Naive thymus-derived CD4-positive, alpha-beta T cell (primary cell): ENCODE results near the gene CFAP410. TPM values are rescaled to one million over a fixed set of nuclear protein-coding genes. Genes with fewer than 3 reads are reported as not detected.

ENCODE experiments used
- ATAC-seq: fragments of 150-1000 bp; cut with Tn5 transposase; 2 replicates; pipeline ENCODE4 v1.10.0; 2021; ENCODE audit warnings: mild to moderate bottlenecking, moderate library complexity
- CTCF ChIA-PET: fragments of 350-600 bp; sonication (Branson Sonifier 250); formaldehyde crosslinking; loops from one replicate; lab custom pipeline; 2021; ENCODE audit warnings: antibody characterized with exemption; lab: Charles Lee
- POLR2A ChIA-PET: fragments of 350-600 bp; sonication (Branson Sonifier 250); formaldehyde crosslinking; loops from one replicate; lab custom pipeline; 2021; ENCODE audit warnings: antibody characterized with exemption, inconsistent platforms; lab: Charles Lee
- DNase-seq, 9 donors: peaks; one replicate each; pipeline versions ENCODE4 v3.0.0 to v3.0.0-alpha.2; 2020 to 2022; ENCODE audit warnings: mixed read lengths in 1 of 9
- H3K27ac ChIP-seq: one replicate; pipeline ENCODE4 v1.7.0; 2013; ENCODE audit warnings: mild to moderate bottlenecking, low read depth, low read length, moderate library complexity
- H3K27me3 ChIP-seq, 2 donors: one replicate each; pipeline ENCODE4 v1.7.0; 2013; ENCODE audit warnings: low read length in 2 of 2, mild to moderate bottlenecking in 2 of 2, moderate library complexity in 2 of 2; ENCODE audit not compliant: control insufficient read depth in 2 of 2, insufficient read depth in 2 of 2
- H3K36me3 ChIP-seq, 3 experiments: 1 replicate in 2 of 3; 2 replicates in 1 of 3; pipeline ENCODE4 v1.7.0; 2013; ENCODE audit warnings: low read length in 3 of 3, mild to moderate bottlenecking in 3 of 3, moderate library complexity in 1 of 3; ENCODE audit not compliant: insufficient read depth in 3 of 3, control insufficient read depth in 2 of 3
- H3K4me1 ChIP-seq, 2 donors: one replicate each; pipeline ENCODE4 v1.7.0; 2013; ENCODE audit warnings: low read length in 2 of 2, mild to moderate bottlenecking in 2 of 2, moderate library complexity in 1 of 2; ENCODE audit not compliant: control insufficient read depth in 2 of 2, insufficient read depth in 2 of 2
- H3K4me3 ChIP-seq: 2 replicates; pipeline ENCODE4 v1.7.0; 2013; ENCODE audit warnings: mild to moderate bottlenecking, low read length
- H3K9me3 ChIP-seq, 3 experiments: 1 replicate in 2 of 3; 2 replicates in 1 of 3; pipeline ENCODE4 v1.7.0; 2013; ENCODE audit warnings: low read length in 3 of 3; ENCODE audit not compliant: control insufficient read depth in 2 of 3
- H3K27ac Mint-ChIP-seq, 9 donors: one replicate each; pipeline ENCODE4 v1.8.0; 2020 to 2022; ENCODE audit warnings: mixed read lengths in 9 of 9, mild to moderate bottlenecking in 8 of 9, moderate library complexity in 5 of 9, inconsistent platforms in 2 of 9
- H3K27me3 Mint-ChIP-seq, 5 donors: one replicate each; pipeline ENCODE4 v1.8.0; 2021 to 2022; ENCODE audit warnings: mixed read lengths in 5 of 5, mild to moderate bottlenecking in 1 of 5
- H3K36me3 Mint-ChIP-seq, 5 donors: one replicate each; pipeline ENCODE4 v1.8.0; 2020 to 2022; ENCODE audit warnings: mixed read lengths in 5 of 5, mild to moderate bottlenecking in 3 of 5, inconsistent platforms in 1 of 5
- H3K4me1 Mint-ChIP-seq, 7 donors: one replicate each; pipeline ENCODE4 v1.8.0; 2020 to 2022; ENCODE audit warnings: mixed read lengths in 7 of 7, mild to moderate bottlenecking in 3 of 7, inconsistent platforms in 1 of 7
- H3K4me3 Mint-ChIP-seq, 10 donors: one replicate each; pipeline ENCODE4 v1.8.0; 2020 to 2022; ENCODE audit warnings: mild to moderate bottlenecking in 10 of 10, mixed read lengths in 10 of 10, moderate library complexity in 6 of 10, inconsistent platforms in 2 of 10
- H3K9me3 Mint-ChIP-seq, 11 donors: one replicate each; pipeline ENCODE4 v1.8.0; 2020 to 2022; ENCODE audit warnings: mixed read lengths in 11 of 11, mild to moderate bottlenecking in 4 of 11, inconsistent platforms in 1 of 11, moderate library complexity in 1 of 11
- intact Hi-C, 2 donors: fragments of 100-400 bp; cut with micrococcal nuclease; formaldehyde crosslinking; loops; one replicate each; pipeline ENCODE4 v1.15.1; 2023
- polyA plus RNA-seq, 2 donors: library from polyadenylated mRNA; unstranded; fragments of 300-500 nt; fragmentation: Illumina TruSeq; gene quantifications; one replicate each; pipeline ENCODE4 v1.2.3, GENCODE V29; 2021
- total RNA-seq, 6 experiments: library from RNA in 5 of 6; stranded (reverse) in 5 of 6; gene quantifications; 1 replicate in 5 of 6; 2 replicates in 1 of 6; pipeline ENCODE4 v1.2.3 and lab custom pipeline; 2021 to 2026

The CFAP410 gene
- total and polyA plus RNA-seq, 7 experiments from 2014 or later = 20.8 to 66.7 (median 46.9) TPM

DNA sequence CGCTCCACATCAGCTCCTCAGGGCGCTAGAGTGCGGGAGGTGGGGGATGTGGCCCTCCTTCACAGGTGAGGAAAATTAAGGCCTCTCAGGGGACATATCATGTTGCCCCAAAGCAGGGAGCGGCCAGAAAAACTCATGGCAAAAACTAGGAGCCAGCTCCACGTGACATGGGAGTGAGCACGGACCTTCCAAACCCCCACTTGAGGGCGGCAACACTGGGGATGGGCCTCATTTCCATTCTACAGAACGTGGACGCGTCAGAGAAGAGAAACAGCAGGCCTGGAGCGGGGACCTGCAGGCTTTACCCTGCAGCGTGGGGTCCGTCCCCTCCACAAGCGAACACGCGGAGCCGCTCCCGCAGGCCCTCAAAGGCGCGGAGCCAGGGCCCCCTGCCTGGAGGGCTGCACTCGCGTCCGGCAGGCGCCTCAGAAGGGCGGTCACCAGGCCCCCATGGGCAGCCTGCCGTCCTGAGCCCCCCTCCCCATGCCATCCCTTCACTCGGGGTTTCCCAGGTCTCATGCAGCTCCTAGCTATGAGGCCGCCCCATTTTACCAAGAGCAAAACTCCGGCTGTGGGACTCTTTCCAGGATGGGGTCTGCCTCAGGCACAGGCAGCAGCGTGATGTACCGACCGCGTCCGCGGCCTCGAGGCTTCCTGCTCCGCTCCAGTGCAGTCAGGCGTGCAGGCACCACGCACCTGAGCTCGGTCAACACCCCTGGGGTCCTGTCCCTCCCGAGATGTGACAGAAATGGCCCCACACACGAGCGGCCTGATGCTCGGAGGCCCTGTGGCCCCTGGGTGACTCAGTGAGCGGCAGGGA is 5.5 kb downstream of the CFAP410 start:
- intact Hi-C loops = loop anchor here in 1 of 2 donors (10.0 kb wide), 1 partner anchor 91 kb away; no protein-coding TSS in a partner anchor
- H3K9me3 ChIP-seq = no peaks in the 10 kb centered on the region
- Mint-ChIP-seq H3K4me3 (no peak overlapping the region), H3K27me3 (no peaks in the 10 kb centered on the region), H3K27ac (no peak overlapping the region), H3K9me3 (peaks cover 0 to 2% (median 0%) of the 10 kb centered on the region in 11 donors), H3K36me3 (peaks cover 0 to 7% (median 0%) of the 10 kb centered on the region in 5 donors), H3K4me1 (peaks cover 0 to 14% (median 9%) of the 10 kb centered on the region in 7 donors)
- no peak for DNase-seq
- peaks cover 2 to 5% of the 10 kb centered on the region in 2 donors for H3K4me1 ChIP-seq
- no peak overlapping the region for H3K4me3 ChIP-seq
- ChIA-PET CTCF (interaction anchor here (0.9 kb wide), 1 partner anchor 36 kb away, joined by 4 read pairs; no protein-coding TSS in a partner anchor), POLR2A (no interaction called here)
- peaks cover 0 to 72% (median 8%) of the 10 kb centered on the region in 3 experiments for H3K36me3 ChIP-seq
- no peak overlapping the region for H3K27ac ChIP-seq
- ATAC-seq = no peak
- no peaks in the 10 kb centered on the region for H3K27me3 ChIP-seq

DNA sequence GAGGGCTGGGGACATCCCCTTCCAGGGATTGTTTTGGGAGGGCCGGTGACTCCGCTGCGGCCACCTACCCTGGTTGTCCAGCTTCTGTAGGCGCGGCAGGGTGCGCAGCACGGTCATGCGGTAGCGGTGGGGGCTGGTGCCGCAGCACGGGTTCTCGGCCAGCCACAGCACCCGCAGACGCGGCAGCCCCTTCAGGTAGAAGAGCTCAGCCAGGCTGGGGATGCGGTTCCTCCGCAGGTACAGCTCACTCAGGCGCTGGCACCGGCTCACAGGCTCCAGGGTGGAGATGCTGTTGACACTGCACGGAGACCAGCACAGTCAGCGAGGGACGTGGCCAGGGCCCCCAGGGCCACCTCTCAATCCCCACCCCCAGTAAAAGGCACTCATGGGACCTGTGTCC is 6.2 kb downstream of the CFAP410 start:
- CTCF ChIA-PET = interaction anchor here (0.9 kb wide), 1 partner anchor 35 kb away, joined by 4 read pairs; no protein-coding TSS in a partner anchor
- POLR2A ChIA-PET = no interaction called here
- H3K4me1 Mint-ChIP-seq = peaks cover 0 to 12% (median 6%) of the 10 kb centered on the region in 7 donors
- no peak overlapping the region for H3K4me3 Mint-ChIP-seq
- peaks cover 0 to 7% (median 0%) of the 10 kb centered on the region in 5 donors for H3K36me3 Mint-ChIP-seq
- H3K27me3 Mint-ChIP-seq = no peaks in the 10 kb centered on the region
- no peak for DNase-seq
- H3K27me3 ChIP-seq = no peaks in the 10 kb centered on the region
- intact Hi-C loops = loop anchor here in 1 of 2 donors (10.0 kb wide), 1 partner anchor 92 kb away; no protein-coding TSS in a partner anchor
- H3K27ac ChIP-seq = no peak overlapping the region
- no peak overlapping the region for H3K4me3 ChIP-seq
- H3K27ac Mint-ChIP-seq = no peak overlapping the region
- H3K36me3 ChIP-seq = peaks cover 0 to 72% (median 8%) of the 10 kb centered on the region in 3 experiments
- H3K4me1 ChIP-seq = peaks cover 0 to under 1% of the 10 kb centered on the region in 2 donors
- H3K9me3 ChIP-seq = no peaks in the 10 kb centered on the region
- ATAC-seq = no peak
- H3K9me3 Mint-ChIP-seq = peaks cover 0 to 2% (median 0%) of the 10 kb centered on the region in 11 donors

GRCh38 chr21:44332383-44332782 is 6.8 kb downstream of the CFAP410 start:
- Mint-ChIP-seq H3K27me3 (no peaks in the 10 kb centered on the region), H3K4me1 (peaks cover 0 to 6% (median under 1%) of the 10 kb centered on the region in 7 donors), H3K27ac (no peak overlapping the region), H3K36me3 (peaks cover 0 to 7% (median 0%) of the 10 kb centered on the region in 5 donors), H3K9me3 (peaks cover 0 to 2% (median 0%) of the 10 kb centered on the region in 11 donors), H3K4me3 (no peak overlapping the region)
- Histone ChIP-seq H3K27me3 (no peaks in the 10 kb centered on the region), H3K9me3 (no peaks in the 10 kb centered on the region), H3K4me3 (no peak overlapping the region), H3K36me3 (peaks cover 0 to 75% (median 8%) of the 10 kb centered on the region in 3 experiments), H3K27ac (no peak overlapping the region), H3K4me1 (no peaks in the 10 kb centered on the region)
- ChIA-PET CTCF (interaction anchor here (0.9 kb wide), 1 partner anchor 35 kb away, joined by 4 read pairs; no protein-coding TSS in a partner anchor), POLR2A (no interaction called here)
- no peak for ATAC-seq
- intact Hi-C loops = loop anchor here in 1 of 2 donors (10.0 kb wide), 1 partner anchor 92 kb away; no protein-coding TSS in a partner anchor
- DNase-seq = no peak

DNA sequence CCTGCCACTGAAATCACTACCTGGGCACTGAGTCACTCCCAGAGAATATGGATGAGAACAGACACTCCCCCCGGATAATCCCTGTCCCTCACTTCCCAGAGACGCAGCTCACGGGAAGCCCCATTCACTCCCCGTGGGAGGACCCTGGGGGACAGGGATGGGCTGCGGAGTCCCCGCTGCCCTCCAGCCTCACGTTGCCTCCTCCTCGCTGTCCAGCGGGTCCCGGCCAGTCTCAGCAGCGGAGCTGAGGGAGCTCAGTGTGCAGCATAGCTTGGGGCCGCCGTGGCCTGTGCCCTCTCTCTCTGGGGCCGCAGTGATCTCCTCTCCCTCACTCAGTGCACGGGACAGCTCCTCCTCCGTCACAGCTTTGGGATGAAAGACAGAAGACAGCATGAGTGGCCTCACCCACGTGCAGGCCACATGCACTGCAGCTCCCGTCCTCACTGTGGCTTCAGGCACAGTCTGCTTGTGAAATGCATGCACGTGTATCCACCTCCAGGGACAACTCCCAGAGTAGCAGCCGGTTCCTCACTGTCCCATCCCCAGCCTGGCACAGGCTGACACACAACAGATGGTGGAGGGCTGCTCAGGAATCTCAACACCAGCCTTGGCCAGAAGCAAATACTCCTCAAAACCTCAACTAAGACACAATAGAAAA is 7.4 kb downstream of the CFAP410 start:
- peaks cover 0 to 2% (median 0%) of the 10 kb centered on the region in 11 donors for H3K9me3 Mint-ChIP-seq
- H3K27me3 Mint-ChIP-seq = no peaks in the 10 kb centered on the region
- ChIA-PET POLR2A (no interaction called here), CTCF (no interaction called here)
- ATAC-seq (no peak), DNase-seq (no peak)
- Histone ChIP-seq H3K9me3 (no peaks in the 10 kb centered on the region), H3K4me3 (no peak overlapping the region), H3K27ac (no peak overlapping the region), H3K27me3 (no peaks in the 10 kb centered on the region), H3K36me3 (peaks cover 0 to 75% (median 8%) of the 10 kb centered on the region in 3 experiments), H3K4me1 (no peaks in the 10 kb centered on the region)
- no peak overlapping the region for H3K4me3 Mint-ChIP-seq
- H3K27ac Mint-ChIP-seq = peak overlapping the region in 3 of 9 donors; percentile 32 to 37 (median 36)
- intact Hi-C loops = loop anchor here in 1 of 2 donors (10.0 kb wide), 1 partner anchor 93 kb away; no protein-coding TSS in a partner anchor
- H3K4me1 Mint-ChIP-seq = peaks cover 0 to under 1% (median 0%) of the 10 kb centered on the region in 7 donors
- peaks cover 0 to 7% (median 0%) of the 10 kb centered on the region in 5 donors for H3K36me3 Mint-ChIP-seq

DNA sequence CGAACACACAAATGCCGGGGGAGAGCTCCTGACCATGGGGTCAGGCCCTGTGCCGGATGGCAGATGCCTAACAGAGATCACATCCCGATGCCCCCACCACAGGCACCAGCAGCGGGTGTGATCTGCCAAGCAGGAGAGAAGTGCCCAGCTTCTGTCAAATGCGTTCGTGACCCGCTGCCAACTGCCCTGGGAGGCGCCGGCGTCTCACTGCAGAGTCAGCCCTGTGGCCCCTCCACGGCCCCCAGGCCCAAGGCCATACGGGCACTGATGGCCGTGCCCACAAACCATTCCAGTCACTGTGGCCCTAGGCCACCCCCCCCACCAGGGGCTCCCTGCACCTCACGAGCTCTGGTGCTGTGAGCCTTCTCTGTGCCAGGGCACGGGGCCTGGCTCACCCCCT is 8.0 kb downstream of the CFAP410 start:
- Mint-ChIP-seq H3K27ac (peak overlapping the region in 1 of 9 donors; percentile 36), H3K9me3 (peaks cover 0 to 2% (median 0%) of the 10 kb centered on the region in 11 donors), H3K36me3 (peaks cover 0 to 4% (median 0%) of the 10 kb centered on the region in 5 donors), H3K4me3 (no peak overlapping the region), H3K4me1 (no peaks in the 10 kb centered on the region), H3K27me3 (no peaks in the 10 kb centered on the region)
- H3K4me1 ChIP-seq = no peaks in the 10 kb centered on the region
- DNase-seq (no peak), ATAC-seq (no peak)
- no peak overlapping the region for H3K27ac ChIP-seq
- intact Hi-C loops = loop anchor here in 1 of 2 donors (10.0 kb wide), 1 partner anchor 94 kb away; no protein-coding TSS in a partner anchor
- peaks cover 0 to 72% (median 8%) of the 10 kb centered on the region in 3 experiments for H3K36me3 ChIP-seq
- H3K27me3 ChIP-seq = no peaks in the 10 kb centered on the region
- no peaks in the 10 kb centered on the region for H3K9me3 ChIP-seq
- ChIA-PET CTCF (no interaction called here), POLR2A (no interaction called here)
- H3K4me3 ChIP-seq = no peak overlapping the region

DNA sequence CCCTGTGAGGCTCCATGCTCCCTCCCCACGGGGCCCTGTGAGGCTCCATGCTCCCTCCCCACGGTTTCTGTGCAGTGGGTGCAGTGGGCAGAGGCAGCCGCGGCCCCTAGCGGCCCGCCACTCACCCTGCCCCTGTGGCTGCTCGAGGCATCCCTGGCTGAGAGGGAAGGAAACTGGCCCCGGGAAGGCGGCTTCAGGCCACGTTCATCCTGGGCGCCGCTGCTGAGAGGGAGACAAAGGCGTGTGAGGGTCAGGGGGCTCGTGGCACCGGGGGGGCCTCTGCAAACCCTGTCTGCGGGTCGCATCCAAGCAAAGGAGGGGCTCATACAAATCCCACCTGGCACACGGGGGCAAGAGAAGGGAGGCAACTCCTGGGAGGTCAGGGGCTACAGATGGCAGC is 8.5 kb downstream of the CFAP410 start:
- no peak for ATAC-seq
- H3K36me3 Mint-ChIP-seq = peaks cover 0 to 3% (median 0%) of the 10 kb centered on the region in 5 donors
- peaks cover 0 to 2% (median 0%) of the 10 kb centered on the region in 11 donors for H3K9me3 Mint-ChIP-seq

More for the DNA sequence above, 8.5 kb downstream of the CFAP410 start:
- Histone ChIP-seq H3K4me1 (no peaks in the 10 kb centered on the region), H3K36me3 (peaks cover 0 to 73% (median 8%) of the 10 kb centered on the region in 3 experiments), H3K27me3 (no peaks in the 10 kb centered on the region), H3K4me3 (no peak overlapping the region), H3K27ac (no peak overlapping the region), H3K9me3 (no peaks in the 10 kb centered on the region)
- no peak for DNase-seq
- no peak overlapping the region for H3K4me3 Mint-ChIP-seq
- H3K27ac Mint-ChIP-seq = no peak overlapping the region
- intact Hi-C loops = loop anchor here in 1 of 2 donors (10.0 kb wide), 1 partner anchor 94 kb away; no protein-coding TSS in a partner anchor
- no peaks in the 10 kb centered on the region for H3K4me1 Mint-ChIP-seq
- POLR2A ChIA-PET = no interaction called here
- CTCF ChIA-PET = no interaction called here
- H3K27me3 Mint-ChIP-seq = no peaks in the 10 kb centered on the region
